IPS DF 4.7 (cell line): ENCODE results near the gene GJC2.
A peak's percentile ranks its signal among the peaks of the same experiment; 100 is the strongest.

Source experiments
- DNase-seq: peaks from one replicate; pipeline ENCODE4 v3.0.0-alpha.2; 2013; ENCODE audit warnings: low spot score; ENCODE audit errors: extremely low read depth

The GJC2 gene

DNA sequence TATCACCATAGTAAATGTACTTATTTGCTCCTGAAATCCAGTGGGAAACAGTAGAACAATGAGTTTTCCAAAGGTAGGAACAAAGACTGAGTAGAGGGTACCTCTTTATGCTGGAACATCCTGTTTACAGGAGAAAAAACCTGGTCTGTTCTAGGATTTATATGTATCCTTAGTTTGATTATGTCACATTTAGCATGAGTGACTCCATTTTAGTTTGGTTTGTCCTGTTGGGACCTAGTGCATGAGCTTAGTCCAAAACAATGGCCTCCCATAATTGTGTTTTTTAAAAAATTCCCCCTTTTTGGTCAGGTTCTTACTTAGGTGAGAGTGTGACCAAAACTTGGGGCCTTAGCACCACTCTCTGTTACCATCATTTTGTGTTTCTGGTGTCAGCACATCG lies 37.1 kb upstream of the GJC2 start:
- no peak for DNase-seq

DNA sequence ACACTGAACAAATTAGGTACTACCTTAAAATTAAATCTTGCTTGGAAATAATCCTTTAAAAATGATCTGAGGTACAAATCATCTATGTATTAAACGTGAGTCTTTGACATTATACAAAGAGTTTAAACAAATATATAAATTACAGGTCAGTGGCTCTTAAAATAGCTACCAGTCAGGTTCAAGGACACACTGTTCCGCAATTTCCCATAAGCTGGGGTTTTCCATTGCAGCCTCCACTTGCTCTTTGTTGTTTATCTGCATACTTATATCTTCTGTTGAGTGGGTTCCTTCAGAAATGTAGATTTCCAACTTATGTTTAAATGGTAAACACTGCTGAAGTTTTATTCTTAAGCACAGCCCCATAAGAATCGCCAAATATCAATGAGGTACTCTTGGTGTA lies 34.9 kb upstream of the GJC2 start:
- no peak for DNase-seq

GRCh38 chr1:228117335-228117734 lies 32.4 kb upstream of the GJC2 start:
- DNase-seq, result no peak

GRCh38 chr1:228118040-228118439 lies 31.7 kb upstream of the GJC2 start:
- DNase-seq, result no peak

- no peak for DNase-seq
Measured at GRCh38 chr1:228120351-228120750, 29.4 kb upstream of the GJC2 start.

GRCh38 chr1:228120857-228121489 lies 28.8 kb upstream of the GJC2 start:
- DNase-seq, result no peak

GRCh38 chr1:228122921-228123441 lies 26.7 kb upstream of the GJC2 start:
- no peak for DNase-seq

- DNase-seq, result no peak
Measured at GRCh38 chr1:228123505-228123904, 26.2 kb upstream of the GJC2 start.

DNA sequence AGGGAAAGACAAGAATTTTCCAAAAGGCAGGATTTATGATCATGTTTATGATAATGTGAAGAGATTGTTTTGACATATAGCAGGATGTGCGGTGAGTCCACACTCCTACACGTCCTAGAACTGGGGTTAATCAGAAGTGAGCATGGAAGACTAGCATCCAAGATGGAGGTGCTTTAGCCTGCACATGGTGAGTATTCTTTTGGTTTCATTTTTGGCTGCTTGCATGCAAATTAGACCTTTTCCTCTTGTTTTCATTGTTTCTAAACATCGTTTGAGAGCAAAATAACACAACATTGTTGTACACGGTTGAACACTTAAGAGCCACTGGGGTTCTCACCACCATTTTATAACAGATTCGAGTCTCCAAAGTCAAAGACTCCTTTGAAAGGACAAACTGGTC lies 24.5 kb upstream of the GJC2 start:
- no peak for DNase-seq

- DNase-seq, result no peak
Measured at GRCh38 chr1:228131766-228132165, 18.0 kb upstream of the GJC2 start.

GRCh38 chr1:228134591-228134990 lies 15.1 kb upstream of the GJC2 start:
- no peak for DNase-seq

- DNase-seq, result no peak
Measured at GRCh38 chr1:228136901-228137300, 12.8 kb upstream of the GJC2 start.

GRCh38 chr1:228139406-228139930 lies 10.3 kb upstream of the GJC2 start:
- no peak for DNase-seq

GRCh38 chr1:228139931-228140723 lies 9.6 kb upstream of the GJC2 start, which contains the start of gene GUK1:
TSS of gene GUK1 (plus strand) at chr1:228140279. CDS start at chr1:228140303, 24 bp downstream.
- DNase-seq, result peak; percentile 91

DNA sequence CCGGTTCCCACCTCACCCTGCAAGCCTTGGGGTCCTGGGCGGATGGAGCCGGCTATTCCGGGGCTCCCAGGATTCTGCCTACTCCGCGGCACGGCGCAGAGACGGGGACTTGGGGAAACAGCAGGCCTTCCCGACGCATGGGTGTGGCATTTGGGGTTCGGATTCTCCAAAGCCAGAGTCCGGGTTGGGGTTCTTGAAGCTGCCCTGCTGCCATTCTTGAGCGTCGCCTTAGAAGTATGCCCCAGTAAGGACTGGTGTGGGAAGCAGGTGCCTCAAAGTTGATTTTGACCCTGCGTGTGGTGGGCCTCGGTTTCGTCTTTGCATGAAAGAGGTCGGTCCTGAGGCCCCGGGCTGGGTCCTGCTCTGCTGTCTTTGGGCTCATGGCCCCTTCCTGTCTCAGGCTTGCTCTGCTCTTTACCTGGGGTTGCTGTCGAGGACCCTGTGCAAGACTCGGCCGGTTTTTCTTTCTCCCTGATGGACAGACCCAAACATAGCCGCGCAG lies 9.0 kb upstream of the GJC2 start:
- DNase-seq, result no peak

DNA sequence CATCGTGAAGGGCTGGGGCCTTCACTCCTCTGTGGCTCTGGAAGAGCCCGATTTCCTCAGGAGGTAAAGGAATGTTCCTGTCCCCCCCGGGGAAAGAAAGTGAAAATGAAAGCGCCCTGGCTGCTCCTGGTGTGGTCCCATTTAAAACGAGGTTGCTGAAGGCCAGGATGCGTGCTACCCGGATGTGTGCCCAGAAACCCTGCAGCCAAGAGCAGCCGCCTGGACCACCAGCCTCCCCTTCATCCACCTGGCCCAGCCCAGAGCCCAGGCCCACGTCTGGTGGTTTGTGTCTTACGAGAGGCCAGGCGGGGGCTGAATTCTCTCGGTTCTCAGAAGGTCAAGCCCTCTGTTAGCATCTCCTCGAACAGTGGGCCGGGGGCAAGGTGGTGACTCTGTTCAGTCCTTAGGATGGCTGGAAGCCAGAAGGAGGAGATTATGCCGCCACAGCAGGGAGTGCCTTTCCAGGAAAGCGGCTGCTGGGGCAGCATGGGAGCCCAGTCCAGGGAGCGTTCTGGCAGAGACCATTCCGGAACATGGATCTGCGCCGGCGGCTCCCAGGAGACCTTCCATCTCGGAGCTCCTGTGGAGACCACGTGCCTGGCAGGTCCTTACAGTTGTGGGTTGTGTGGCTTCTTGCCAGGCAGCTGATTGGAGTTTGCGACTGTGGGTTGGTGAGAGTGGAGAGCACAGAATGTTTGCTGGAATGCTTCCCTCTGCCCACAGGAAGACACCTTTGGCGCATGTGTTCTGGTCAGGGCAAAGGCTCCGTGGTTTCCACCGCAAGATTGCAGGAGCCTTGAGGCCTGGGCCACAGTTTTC lies 8.3 kb upstream of the GJC2 start:
- DNase-seq, result no peak

- DNase-seq, result no peak
Measured at GRCh38 chr1:228142155-228142691, 7.5 kb upstream of the GJC2 start.

- DNase-seq, result no peak
Measured at GRCh38 chr1:228142701-228143136, 7.0 kb upstream of the GJC2 start.

GRCh38 chr1:228143480-228144192 lies 6.1 kb upstream of the GJC2 start:
- DNase-seq, result no peak

DNA sequence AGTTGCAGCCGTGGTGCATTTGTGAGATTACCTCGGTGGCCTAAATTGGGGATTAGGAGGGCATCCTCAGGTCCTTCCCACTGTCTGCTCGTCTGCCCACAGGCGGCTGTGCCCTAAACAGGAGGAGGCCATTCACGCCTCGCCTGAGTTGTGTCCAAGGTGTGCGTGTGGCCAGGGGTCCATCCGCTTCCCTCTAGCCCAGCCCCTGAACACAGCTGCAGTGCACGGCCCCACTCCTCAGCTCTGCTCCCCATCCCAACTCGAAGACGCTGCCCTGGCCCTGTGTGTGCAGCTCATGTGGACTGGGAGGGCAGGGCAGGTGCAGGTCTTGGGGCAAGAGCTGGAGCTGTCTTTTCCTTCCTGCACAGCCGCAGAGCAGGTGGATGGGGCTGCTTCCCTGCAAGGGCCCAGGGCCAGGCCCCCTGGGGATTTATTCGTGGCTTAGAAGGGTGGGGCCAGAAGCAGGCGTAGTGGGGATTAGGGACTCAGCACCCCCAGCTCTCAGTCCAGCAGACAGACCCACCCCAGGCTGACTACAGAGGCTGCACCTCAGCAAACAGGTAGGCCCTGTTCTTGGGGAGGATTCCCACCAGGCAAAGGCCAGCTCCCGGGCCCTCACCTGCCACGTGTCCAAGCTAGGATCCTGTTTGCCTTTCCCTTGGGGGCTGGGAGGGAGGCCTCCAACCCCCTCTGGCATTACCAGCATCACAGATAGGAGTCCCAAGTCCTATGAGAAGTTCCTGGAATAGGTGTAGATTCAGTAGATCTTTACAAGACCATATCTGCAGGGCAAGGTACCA lies 5.3 kb upstream of the GJC2 start:
- DNase-seq, result no peak
